Measurements from ENCODE around the gene ENO2.

- no peak for TF ChIP-seq POLR2A (IDR thresholded peaks at IDR 0.05; ENCODE audit: low read length)
- no peak for TF ChIP-seq GATA1 (IDR thresholded peaks at IDR 0.05; ENCODE audit: low read depth, low read length)
These were observed 27.9 kb downstream of the ENO2 start for GRCh38 chr12:6942331-6942665.

Measured in erythroblast (primary cell).